PC-3 (cell line): ENCODE data around the gene SIL1. TPM values are rescaled to one million over a fixed set of nuclear protein-coding genes. Genes with fewer than 3 reads are reported as not detected.

Source experiments
- ATAC-seq: fragments of 200-7000 bp; cut with Tn5 transposase; 2 replicates; pipeline ENCODE4 v1.9.1; 2020; ENCODE audit warnings: mild to moderate bottlenecking, moderate library complexity
- BruUV-seq: library from RNA; stranded (reverse); fragments of 400-500 nt; replicated peaks from 2 replicates; lab custom pipeline; 2021; lab: Mats Ljungman, UMichigan
- CTCF ChIA-PET: fragments of 300-600 bp; sonication (Branson Sonifier 250); formaldehyde crosslinking; loops from one replicate; lab custom pipeline; 2022; ENCODE audit warnings: antibody characterized with exemption; lab: Charles Lee
- POLR2A ChIA-PET: fragments of 300-600 bp; sonication (Branson Sonifier 250); formaldehyde crosslinking; loops from one replicate; lab custom pipeline; 2022; ENCODE audit warnings: antibody characterized with exemption; ENCODE audit not compliant: unreplicated experiment; lab: Charles Lee
- DNase-seq: peaks from one replicate; pipeline ENCODE4 v3.0.0-alpha.2; 2015
- H2AFZ ChIP-seq: fragments of 300-600 bp; sonication (generic); 2 replicates; pipeline ENCODE4 v1.6.0; 2016; ENCODE audit warnings: antibody characterized with exemption, low read length
- H3F3A ChIP-seq: fragments of 300-600 bp; sonication (generic); one replicate; pipeline ENCODE4 v1.6.0; 2017; ENCODE audit warnings: antibody characterized with exemption, low read length, control low read depth, mild to moderate bottlenecking; ENCODE audit not compliant: unreplicated experiment
- H3K27ac ChIP-seq: fragments of 300-600 bp; sonication (generic); 2 replicates; pipeline ENCODE4 v1.5.1; 2016; ENCODE audit warnings: mild to moderate bottlenecking, low read length
- H3K27me3 ChIP-seq: fragments of 300-600 bp; sonication (generic); 2 replicates; pipeline ENCODE4 v1.6.1; 2016; ENCODE audit warnings: low read length, mixed read lengths
- H3K36me3 ChIP-seq: fragments of 300-600 bp; sonication (generic); 2 replicates; pipeline ENCODE4 v1.6.1; 2016; ENCODE audit warnings: low read depth, mixed run types, low read length, mixed read lengths
- H3K4me1 ChIP-seq: fragments of 300-600 bp; sonication (generic); 2 replicates; pipeline ENCODE4 v1.5.1; 2016; ENCODE audit warnings: low read length; ENCODE audit not compliant: insufficient read depth
- H3K4me2 ChIP-seq: fragments of 300-600 bp; sonication (generic); 2 replicates; pipeline ENCODE4 v1.6.0; 2016; ENCODE audit warnings: low read length
- H3K4me3 ChIP-seq: fragments of 300-600 bp; sonication (generic); 2 replicates; pipeline ENCODE4 v1.5.1; 2016; ENCODE audit warnings: mild to moderate bottlenecking, low read length, mixed read lengths
- H3K79me2 ChIP-seq: fragments of 300-600 bp; sonication (generic); 2 replicates; pipeline ENCODE4 v1.6.1; 2017; ENCODE audit warnings: low read length, mixed read lengths
- H3K9ac ChIP-seq: fragments of 300-600 bp; sonication (generic); 2 replicates; pipeline ENCODE4 v1.6.0; 2016; ENCODE audit warnings: mild to moderate bottlenecking, low read length
- H3K9me2 ChIP-seq: fragments of 300-600 bp; sonication (generic); replicated peaks from 2 replicates; pipeline ENCODE4 v1.6.1; 2016; ENCODE audit warnings: mixed run types, low read length, mixed read lengths
- H3K9me3 ChIP-seq: fragments of 300-600 bp; sonication (generic); 2 replicates; pipeline ENCODE4 v1.6.1; 2016; ENCODE audit warnings: low read length, mixed read lengths
- H4K20me1 ChIP-seq: fragments of 300-600 bp; sonication (generic); 2 replicates; pipeline ENCODE4 v1.6.1; 2016; ENCODE audit warnings: low read length, mixed read lengths
- EZH2 ChIP-seq: fragments of 300-600 bp; sonication (generic); IDR thresholded peaks from one replicate; pipeline ENCODE4 v1.6.1; 2017; ENCODE audit warnings: antibody characterized with exemption, mild to moderate bottlenecking, low read length; ENCODE audit not compliant: unreplicated experiment
- EZH2phosphoT487 ChIP-seq: fragments of 300-600 bp; sonication (generic); IDR thresholded peaks from 2 replicates; pipeline ENCODE4 v1.6.1; 2018; ENCODE audit warnings: mild to moderate bottlenecking, antibody characterized with exemption, low read length, borderline replicate concordance
- intact Hi-C: fragments of 100-400 bp; cut with micrococcal nuclease; formaldehyde crosslinking; loops from 2 replicates; pipeline ENCODE4 v1.9.0; 2023
- total RNA-seq: library from RNA; depleted of rRNA; stranded (reverse); fragments of >200 nt; gene quantifications from 2 replicates; pipeline ENCODE4 v1.2.3, GENCODE V29; 2014
- TF ChIP-seq, protein P1 (sequence below): fragments of 300-600 bp; sonication (generic); conservative IDR thresholded peaks from 2 replicates; pipeline ENCODE4 v1.5.1; 2017; ENCODE audit warnings: antibody characterized with exemption, low read depth, mild to moderate bottlenecking, low read length

The SIL1 gene
- total RNA-seq, 1 experiment from 2014 or later: 7.9 TPM

- DNase-seq (no peak), ATAC-seq (no peak)
- ChIA-PET POLR2A (no interaction called here), CTCF (no interaction called here)
- Histone ChIP-seq H3K4me3 (no peak overlapping the region), H4K20me1 (no peaks in the 10 kb centered on the region), H3K27me3 (no peaks in the 10 kb centered on the region), H3K79me2 (no peaks in the 10 kb centered on the region), H2AFZ (no peak overlapping the region), H3K9me2 (no peaks in the 10 kb centered on the region), H3K9me3 (no peaks in the 10 kb centered on the region), H3K4me1 (no peaks in the 10 kb centered on the region), H3K4me2 (no peak overlapping the region), H3K27ac (no peak overlapping the region), H3K9ac (no peak overlapping the region), H3F3A (no peaks in the 10 kb centered on the region), H3K36me3 (no peaks in the 10 kb centered on the region)
- no TSS peak for BruUV-seq
- intact Hi-C loops: no loop called here
- TF ChIP-seq, protein P1, sequence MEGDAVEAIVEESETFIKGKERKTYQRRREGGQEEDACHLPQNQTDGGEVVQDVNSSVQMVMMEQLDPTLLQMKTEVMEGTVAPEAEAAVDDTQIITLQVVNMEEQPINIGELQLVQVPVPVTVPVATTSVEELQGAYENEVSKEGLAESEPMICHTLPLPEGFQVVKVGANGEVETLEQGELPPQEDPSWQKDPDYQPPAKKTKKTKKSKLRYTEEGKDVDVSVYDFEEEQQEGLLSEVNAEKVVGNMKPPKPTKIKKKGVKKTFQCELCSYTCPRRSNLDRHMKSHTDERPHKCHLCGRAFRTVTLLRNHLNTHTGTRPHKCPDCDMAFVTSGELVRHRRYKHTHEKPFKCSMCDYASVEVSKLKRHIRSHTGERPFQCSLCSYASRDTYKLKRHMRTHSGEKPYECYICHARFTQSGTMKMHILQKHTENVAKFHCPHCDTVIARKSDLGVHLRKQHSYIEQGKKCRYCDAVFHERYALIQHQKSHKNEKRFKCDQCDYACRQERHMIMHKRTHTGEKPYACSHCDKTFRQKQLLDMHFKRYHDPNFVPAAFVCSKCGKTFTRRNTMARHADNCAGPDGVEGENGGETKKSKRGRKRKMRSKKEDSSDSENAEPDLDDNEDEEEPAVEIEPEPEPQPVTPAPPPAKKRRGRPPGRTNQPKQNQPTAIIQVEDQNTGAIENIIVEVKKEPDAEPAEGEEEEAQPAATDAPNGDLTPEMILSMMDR: no peak
- TF ChIP-seq EZH2 (no peak), EZH2phosphoT487 (no peak)
Observed at GRCh38 chr5:139212486-139212885, 14.3 kb upstream of the SIL1 start.

GRCh38 chr5:139210585-139210984 is 12.4 kb upstream of the SIL1 start:
- Histone ChIP-seq H3K27ac (no peak overlapping the region), H3K4me3 (no peak overlapping the region), H3K4me1 (no peaks in the 10 kb centered on the region), H3K27me3 (no peaks in the 10 kb centered on the region), H2AFZ (no peak overlapping the region), H3K9me3 (no peaks in the 10 kb centered on the region), H3K4me2 (no peak overlapping the region), H3K36me3 (no peaks in the 10 kb centered on the region), H3F3A (no peaks in the 10 kb centered on the region), H3K9me2 (no peaks in the 10 kb centered on the region), H4K20me1 (no peaks in the 10 kb centered on the region), H3K9ac (no peak overlapping the region), H3K79me2 (no peaks in the 10 kb centered on the region)
- ATAC-seq (no peak), DNase-seq (no peak)
- ChIA-PET POLR2A (no interaction called here), CTCF (no interaction called here)
- intact Hi-C loops: no loop called here
- BruUV-seq: no TSS peak
- TF ChIP-seq, protein P1: no peak
- no peak for TF ChIP-seq EZH2phosphoT487
- TF ChIP-seq EZH2: no peak

DNA sequence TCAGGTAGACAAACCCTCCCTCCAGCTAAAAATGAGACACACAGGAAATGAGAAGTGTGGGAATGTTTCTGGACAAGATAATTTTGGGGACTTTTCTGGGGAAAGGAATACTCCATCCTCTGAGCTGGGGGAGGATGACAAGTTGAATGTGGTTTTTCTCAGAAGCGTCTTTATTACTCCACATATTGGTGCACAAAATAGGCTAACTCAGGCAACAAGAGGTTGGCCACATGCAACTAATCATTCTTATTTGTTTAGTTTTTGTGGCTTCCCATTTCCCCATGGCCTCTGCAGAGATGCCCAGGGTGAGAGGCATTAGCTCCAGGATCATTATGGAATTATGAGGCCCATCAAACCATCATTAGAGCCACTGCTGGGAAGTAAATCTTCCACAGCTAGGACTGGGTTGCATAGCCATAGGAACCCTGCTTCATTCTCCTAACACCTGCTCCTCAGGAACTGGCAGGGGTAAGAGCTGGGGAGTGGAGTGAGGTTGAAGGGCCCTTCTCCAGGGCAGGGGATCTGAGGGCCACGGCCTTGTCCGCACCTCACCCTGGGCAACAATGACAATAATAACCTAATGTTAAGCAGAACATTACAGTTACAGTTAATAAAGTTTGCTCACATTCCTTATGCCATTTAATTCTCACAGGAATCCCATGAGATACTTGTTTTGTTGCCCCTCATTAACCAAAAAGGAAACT is 9.3 kb upstream of the SIL1 start:
- Histone ChIP-seq H3K27ac (no peak overlapping the region), H3K4me2 (no peak overlapping the region), H3K4me3 (no peak overlapping the region), H3K79me2 (no peaks in the 10 kb centered on the region), H3K4me1 (no peaks in the 10 kb centered on the region), H4K20me1 (no peaks in the 10 kb centered on the region), H2AFZ (no peak overlapping the region), H3K27me3 (no peaks in the 10 kb centered on the region), H3K9me2 (no peaks in the 10 kb centered on the region), H3K9me3 (no peaks in the 10 kb centered on the region), H3F3A (no peaks in the 10 kb centered on the region), H3K36me3 (no peaks in the 10 kb centered on the region), H3K9ac (no peak overlapping the region)
- intact Hi-C loops: no loop called here
- ATAC-seq (no peak), DNase-seq (no peak)
- TF ChIP-seq EZH2phosphoT487 (no peak), EZH2 (no peak)
- TF ChIP-seq, protein P1: no peak
- ChIA-PET POLR2A (no interaction called here), CTCF (no interaction called here)
- BruUV-seq: no TSS peak
